Osteoblast (primary cell): Measurements from ENCODE around the gene KIF17. TPM values are rescaled to one million over a fixed set of nuclear protein-coding genes. Genes with fewer than 3 reads are reported as not detected.

Experiments
- DNase-seq: peaks from one replicate; pipeline ENCODE4 v3.0.0; 2011; ENCODE audit warnings: low spot score, mixed read lengths; ENCODE audit not compliant: insufficient read length; ENCODE audit errors: missing footprints
- H2AFZ ChIP-seq: 2 replicates; pipeline ENCODE4 v1.6.0; 2011; ENCODE audit warnings: mild to moderate bottlenecking, low read length
- H3K27ac ChIP-seq: 2 replicates; pipeline ENCODE4 v1.5.1; 2011; ENCODE audit warnings: mild to moderate bottlenecking, low read depth, low read length, moderate library complexity
- H3K27me3 ChIP-seq: 2 replicates; pipeline ENCODE4 v1.6.0; 2012; ENCODE audit warnings: mild to moderate bottlenecking, control low read depth, inconsistent platforms, low read length, moderate library complexity; ENCODE audit not compliant: insufficient read depth
- H3K36me3 ChIP-seq: 2 replicates; pipeline ENCODE4 v1.5.1; 2011; ENCODE audit warnings: mild to moderate bottlenecking, low read length, control low read depth, moderate library complexity; ENCODE audit not compliant: insufficient read depth
- H3K4me1 ChIP-seq: 2 replicates; pipeline ENCODE4 v1.5.1; 2011; ENCODE audit warnings: mild to moderate bottlenecking, low read length, control low read depth, moderate library complexity; ENCODE audit not compliant: insufficient read depth
- H3K4me2 ChIP-seq: 2 replicates; pipeline ENCODE4 v1.6.0; 2011; ENCODE audit warnings: mild to moderate bottlenecking, low read length; ENCODE audit not compliant: insufficient read depth
- H3K4me3 ChIP-seq: fragments of 200-600 bp; sonication (generic); 3 replicates; pipeline ENCODE4 v1.5.1; 2012; ENCODE audit warnings: mild to moderate bottlenecking, low read length, inconsistent platforms; ENCODE audit not compliant: insufficient read depth
- H3K79me2 ChIP-seq: 2 replicates; pipeline ENCODE4 v1.6.0; 2012; ENCODE audit warnings: mild to moderate bottlenecking, low read length, control low read depth, inconsistent platforms; ENCODE audit not compliant: insufficient read depth
- H3K9me3 ChIP-seq: 2 replicates; pipeline ENCODE4 v1.5.1; 2011; ENCODE audit warnings: low read depth, low read length, control low read depth
- H4K20me1 ChIP-seq: 2 replicates; pipeline ENCODE4 v1.6.0; 2012; ENCODE audit warnings: mild to moderate bottlenecking, low read length, control low read depth; ENCODE audit not compliant: insufficient read depth
- total RNA-seq: library from RNA; depleted of rRNA; stranded (reverse); fragments of >200 nt; gene quantifications from 2 replicates; pipeline ENCODE4 v1.2.3, GENCODE V29; 2012
- TF ChIP-seq, protein P1 (sequence below): IDR thresholded peaks from 2 replicates; pipeline ENCODE4 v1.5.1; 2011; ENCODE audit warnings: mild to moderate bottlenecking, low read depth, low read length, moderate library complexity; ENCODE audit errors: extremely low read depth

Gene KIF17
- total RNA-seq, 1 donor: 0.36 TPM

DNA sequence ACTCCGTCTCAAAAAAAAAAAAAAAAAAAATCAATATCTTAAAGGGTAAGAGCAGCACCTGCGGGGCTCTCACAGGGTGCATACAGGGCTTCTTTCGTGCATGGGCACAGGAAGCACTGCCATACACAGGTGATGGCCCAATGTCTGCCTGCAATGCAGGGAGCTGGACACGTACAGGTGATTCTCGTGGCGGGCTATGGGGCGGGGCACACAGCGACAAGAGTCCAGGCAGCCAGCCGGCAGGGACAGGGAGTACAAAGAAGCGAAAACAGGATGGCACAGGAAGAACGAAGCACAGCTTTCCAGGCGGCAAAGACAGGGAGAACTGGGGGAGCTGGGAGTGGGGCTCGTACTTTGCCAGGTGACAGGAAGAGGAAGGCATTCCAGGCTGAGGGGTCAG, 1.6 kb downstream of the KIF17 start:
- Histone ChIP-seq H3K4me1 (no peaks in the 10 kb centered on the region), H3K27ac (no peak overlapping the region), H3K27me3 (peaks cover 4% of the 10 kb centered on the region), H3K79me2 (no peaks in the 10 kb centered on the region), H3K9me3 (no peaks in the 10 kb centered on the region), H3K36me3 (no peaks in the 10 kb centered on the region), H3K4me3 (no peak overlapping the region), H3K4me2 (no peak overlapping the region), H4K20me1 (no peaks in the 10 kb centered on the region), H2AFZ (no peak overlapping the region)
- DNase-seq: peak; percentile 36
- TF ChIP-seq, protein P1, sequence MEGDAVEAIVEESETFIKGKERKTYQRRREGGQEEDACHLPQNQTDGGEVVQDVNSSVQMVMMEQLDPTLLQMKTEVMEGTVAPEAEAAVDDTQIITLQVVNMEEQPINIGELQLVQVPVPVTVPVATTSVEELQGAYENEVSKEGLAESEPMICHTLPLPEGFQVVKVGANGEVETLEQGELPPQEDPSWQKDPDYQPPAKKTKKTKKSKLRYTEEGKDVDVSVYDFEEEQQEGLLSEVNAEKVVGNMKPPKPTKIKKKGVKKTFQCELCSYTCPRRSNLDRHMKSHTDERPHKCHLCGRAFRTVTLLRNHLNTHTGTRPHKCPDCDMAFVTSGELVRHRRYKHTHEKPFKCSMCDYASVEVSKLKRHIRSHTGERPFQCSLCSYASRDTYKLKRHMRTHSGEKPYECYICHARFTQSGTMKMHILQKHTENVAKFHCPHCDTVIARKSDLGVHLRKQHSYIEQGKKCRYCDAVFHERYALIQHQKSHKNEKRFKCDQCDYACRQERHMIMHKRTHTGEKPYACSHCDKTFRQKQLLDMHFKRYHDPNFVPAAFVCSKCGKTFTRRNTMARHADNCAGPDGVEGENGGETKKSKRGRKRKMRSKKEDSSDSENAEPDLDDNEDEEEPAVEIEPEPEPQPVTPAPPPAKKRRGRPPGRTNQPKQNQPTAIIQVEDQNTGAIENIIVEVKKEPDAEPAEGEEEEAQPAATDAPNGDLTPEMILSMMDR: no peak

DNA sequence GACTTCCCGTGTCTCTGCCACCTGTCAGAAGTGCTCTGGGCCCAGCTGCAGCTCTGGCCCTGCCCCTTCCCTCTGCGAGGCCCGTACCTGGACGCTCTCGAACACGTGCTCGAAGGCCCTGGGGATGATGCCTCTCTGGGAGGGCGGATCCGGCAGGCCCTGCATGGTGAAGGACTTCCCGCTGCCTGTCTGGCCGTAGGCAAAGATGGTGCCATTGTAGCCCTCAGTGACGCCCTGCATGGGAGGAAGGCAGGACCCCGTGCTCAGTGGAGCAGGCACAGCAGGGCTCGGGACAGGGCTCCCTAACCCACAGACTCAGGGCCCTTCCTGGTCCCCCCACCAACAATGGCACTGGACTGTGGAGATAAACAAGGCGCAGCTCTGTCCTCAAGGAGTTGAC, 2.4 kb downstream of the KIF17 start:
- H3K36me3 ChIP-seq: no peaks in the 10 kb centered on the region
- no peaks in the 10 kb centered on the region for H4K20me1 ChIP-seq
- H3K9me3 ChIP-seq: no peaks in the 10 kb centered on the region
- no peaks in the 10 kb centered on the region for H3K4me1 ChIP-seq
- H2AFZ ChIP-seq: no peak overlapping the region
- no peak overlapping the region for H3K27ac ChIP-seq
- TF ChIP-seq, protein P1: no peak
- H3K79me2 ChIP-seq: no peaks in the 10 kb centered on the region
- peaks cover 4% of the 10 kb centered on the region for H3K27me3 ChIP-seq
- peak; percentile 65 for DNase-seq
- no peak overlapping the region for H3K4me3 ChIP-seq
- no peak overlapping the region for H3K4me2 ChIP-seq

DNA sequence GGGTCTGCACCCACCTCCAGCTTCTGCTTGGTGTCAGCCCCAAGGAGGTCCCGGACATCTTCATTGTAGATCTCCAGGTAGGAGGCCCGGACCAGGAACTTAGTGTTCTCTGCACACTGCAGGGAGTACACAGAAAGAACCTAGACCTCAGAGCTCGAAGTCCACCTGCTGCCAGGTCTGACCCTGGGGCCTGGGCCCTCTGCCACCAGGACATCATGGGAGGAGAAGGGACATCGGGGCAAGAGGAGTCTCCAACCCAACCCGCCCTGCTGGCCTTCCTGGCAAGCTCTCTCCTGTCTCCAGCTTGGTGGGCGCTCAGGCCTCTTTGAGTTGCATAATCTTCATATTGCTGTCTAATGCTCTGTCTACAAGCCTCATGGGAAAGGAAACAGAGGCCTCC, 4.4 kb downstream of the KIF17 start:
- no peaks in the 10 kb centered on the region for H3K9me3 ChIP-seq
- no peaks in the 10 kb centered on the region for H3K79me2 ChIP-seq
- no peak overlapping the region for H2AFZ ChIP-seq
- no peak overlapping the region for H3K4me2 ChIP-seq
- no peaks in the 10 kb centered on the region for H4K20me1 ChIP-seq
- no peaks in the 10 kb centered on the region for H3K36me3 ChIP-seq
- no peak overlapping the region for H3K4me3 ChIP-seq
- TF ChIP-seq, protein P1: no peak
- peaks cover 4% of the 10 kb centered on the region for H3K27me3 ChIP-seq
- peak; percentile 65 for DNase-seq
- H3K27ac ChIP-seq: no peak overlapping the region
- H3K4me1 ChIP-seq: no peaks in the 10 kb centered on the region

DNA sequence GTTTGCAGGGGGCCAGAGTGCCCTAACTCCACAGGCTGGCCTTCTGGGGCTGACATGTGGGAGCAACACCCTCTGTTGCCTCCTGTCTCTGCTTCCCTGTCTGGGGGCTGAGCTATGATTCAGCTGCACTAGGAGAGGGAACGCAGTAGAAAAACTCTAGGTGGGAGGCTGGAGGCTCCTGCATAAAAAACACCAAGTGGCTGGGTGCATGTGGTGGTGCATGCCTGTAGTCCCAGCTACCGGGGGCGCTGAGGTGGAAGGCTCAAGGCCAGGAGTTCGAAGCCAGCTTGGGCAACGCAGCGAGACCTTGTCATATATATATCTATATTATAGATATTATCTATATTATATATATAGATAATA, 5.6 kb downstream of the KIF17 start:
- TF ChIP-seq, protein P1: no peak
- H3K4me1 ChIP-seq: no peaks in the 10 kb centered on the region
- peak; percentile 65 for DNase-seq
- no peak overlapping the region for H2AFZ ChIP-seq
- no peaks in the 10 kb centered on the region for H4K20me1 ChIP-seq
- H3K4me2 ChIP-seq: no peak overlapping the region
- no peaks in the 10 kb centered on the region for H3K79me2 ChIP-seq
- H3K9me3 ChIP-seq: no peaks in the 10 kb centered on the region
- no peak overlapping the region for H3K27ac ChIP-seq
- H3K27me3 ChIP-seq: no peaks in the 10 kb centered on the region
- no peaks in the 10 kb centered on the region for H3K36me3 ChIP-seq
- H3K4me3 ChIP-seq: no peak overlapping the region
